HepG2 (cell line): ENCODE data around the gene TNN.

Experiments
- ZC3H4 ChIP-seq: sonication (generic); formaldehyde crosslinking; IDR thresholded peaks from 2 replicates; pipeline ENCODE4 v1.4.0; 2020; ENCODE audit warnings: missing genetic modification reagents, borderline replicate concordance
- TF ChIP-seq, protein P1 (sequence below): sonication (generic); formaldehyde crosslinking; IDR thresholded peaks from 2 replicates; pipeline ENCODE4 v1.8.1; 2023; ENCODE audit warnings: missing genetic modification reagents, inconsistent platforms, borderline replicate concordance

DNA sequence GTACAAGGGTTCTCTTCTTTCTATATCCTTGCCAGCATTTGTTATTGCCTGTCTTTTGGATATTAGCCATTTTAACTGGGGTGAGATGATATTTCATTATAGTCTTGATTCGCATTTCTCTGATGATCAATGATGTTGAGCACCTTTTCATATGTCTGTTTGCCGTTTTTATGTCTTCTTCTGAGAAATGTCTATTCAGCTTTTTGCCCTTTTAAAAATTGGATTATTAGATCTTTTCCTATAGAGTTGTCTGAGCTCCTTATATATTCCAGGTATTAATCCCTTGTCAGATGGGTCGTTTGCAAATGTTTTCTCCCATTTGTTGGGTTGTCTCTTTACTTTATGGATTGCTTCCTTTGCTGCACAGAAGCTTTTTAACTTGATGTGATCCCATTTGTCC lies 25.0 kb upstream of the TNN start:
- TF ChIP-seq, protein P1, sequence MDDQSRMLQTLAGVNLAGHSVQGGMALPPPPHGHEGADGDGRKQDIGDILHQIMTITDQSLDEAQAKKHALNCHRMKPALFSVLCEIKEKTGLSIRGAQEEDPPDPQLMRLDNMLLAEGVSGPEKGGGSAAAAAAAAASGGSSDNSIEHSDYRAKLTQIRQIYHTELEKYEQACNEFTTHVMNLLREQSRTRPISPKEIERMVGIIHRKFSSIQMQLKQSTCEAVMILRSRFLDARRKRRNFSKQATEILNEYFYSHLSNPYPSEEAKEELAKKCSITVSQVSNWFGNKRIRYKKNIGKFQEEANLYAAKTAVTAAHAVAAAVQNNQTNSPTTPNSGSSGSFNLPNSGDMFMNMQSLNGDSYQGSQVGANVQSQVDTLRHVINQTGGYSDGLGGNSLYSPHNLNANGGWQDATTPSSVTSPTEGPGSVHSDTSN: no peak
- TF ChIP-seq ZC3H4 (CRISPR knock-in tag): no peak
